A549 (cell line): Measurements from ENCODE around the gene C1GALT1. TPM values are rescaled to one million over a fixed set of nuclear protein-coding genes. Genes with fewer than 3 reads are reported as not detected.
"Not testable (repeated sequence)": the region's sequence is repeated elsewhere in the genome, so short reads cannot be mapped to it uniquely, and the experiment has no call there.

ENCODE experiments used
- ATAC-seq, 2 experiments: fragments of 200-7000 bp in 1 of 2; fragments of >200 bp in 1 of 2; cut with Nextera tagmentation in 1 of 2; cut with Tn5 transposase in 1 of 2; 3 replicates each; pipeline versions ENCODE4 v1.8.0 to v1.9.1; 2018 to 2020; ENCODE audit warnings: mild to moderate bottlenecking in 1 of 2, moderate library complexity in 1 of 2
- CTCF ChIA-PET: fragments of 300-600 bp; sonication (Branson Sonifier 250); formaldehyde crosslinking; extraction: SDS; loops from one replicate; lab custom pipeline; 2021; ENCODE audit warnings: antibody characterized with exemption, inconsistent platforms; lab: Yijun Ruan, JAX
- POLR2A ChIA-PET: fragments of 350-600 bp; formaldehyde crosslinking; extraction: SDS; loops from one replicate; lab custom pipeline; 2021; ENCODE audit warnings: antibody characterized with exemption, inconsistent platforms; lab: Yijun Ruan, JAX
- DNase-seq, 2 experiments: peaks; one replicate each; pipeline versions ENCODE4 v3.0.0 to v3.0.0-alpha.2; 2011 to 2016; ENCODE audit warnings: low read depth in 1 of 2, low spot score in 1 of 2
- FAIRE-seq: peaks from 2 replicates; lab custom pipeline; 2011; peaks lifted over from hg19 to GRCh38; lab: Jason Lieb, UNC
- H3K27ac ChIP-seq, 2 experiments: fragments of >200 bp; sonication (Bioruptor Twin); formaldehyde crosslinking; 3 replicates each; pipeline ENCODE4 v1.5.1; 2016 to 2017
- H3K4me1 ChIP-seq: fragments of >200 bp; sonication (Bioruptor Twin); formaldehyde crosslinking; 3 replicates; pipeline ENCODE4 v1.6.1; 2016
- H3K4me2 ChIP-seq: fragments of >200 bp; sonication (Bioruptor Twin); formaldehyde crosslinking; 3 replicates; pipeline ENCODE4 v1.6.1; 2016
- H3K4me3 ChIP-seq: fragments of >200 bp; sonication (Bioruptor Twin); formaldehyde crosslinking; 3 replicates; pipeline ENCODE4 v1.5.1; 2016
- H3K9me3 ChIP-seq: fragments of >200 bp; sonication (Bioruptor Twin); formaldehyde crosslinking; 3 replicates; pipeline ENCODE4 v1.6.1; 2016
- CBX8 ChIP-seq: fragments of 200-600 bp; sonication (generic); IDR thresholded peaks from 2 replicates; pipeline ENCODE4 v1.6.1; 2016
- CHD4 ChIP-seq: fragments of 200-600 bp; sonication (generic); IDR thresholded peaks from 2 replicates; pipeline ENCODE4 v1.6.1; 2016; ENCODE audit warnings: antibody characterized with exemption, mild to moderate bottlenecking, borderline replicate concordance
- EHF ChIP-seq: fragments of 250-450 bp; sonication (Bioruptor Pico); IDR thresholded peaks from 2 replicates; pipeline ENCODE4 v1.5.0; 2020; ENCODE audit warnings: mild to moderate bottlenecking
- FOSL2 ChIP-seq, 2 experiments: fragments of 450-650 bp in 1 of 2; fragments of >200 bp in 1 of 2; sonication (Bioruptor Twin) in 1 of 2; formaldehyde crosslinking; IDR thresholded peaks; 2 replicates each; pipeline versions ENCODE4 v1.5.0 to v1.6.1; 2016 to 2020; ENCODE audit warnings: mild to moderate bottlenecking in 1 of 2, moderate library complexity in 1 of 2
- HES2 ChIP-seq: fragments of >200 bp; sonication (Bioruptor Twin); formaldehyde crosslinking; IDR thresholded peaks from 2 replicates; pipeline ENCODE4 v1.6.1; 2016
- HOXA7 ChIP-seq: fragments of 250-450 bp; sonication (Bioruptor Pico); IDR thresholded peaks from 2 replicates; pipeline ENCODE4 v1.5.0; 2020; ENCODE audit warnings: mild to moderate bottlenecking, moderate library complexity
- KDM1A ChIP-seq: fragments of 200-600 bp; sonication (generic); IDR thresholded peaks from 2 replicates; pipeline ENCODE4 v1.6.1; 2016; ENCODE audit warnings: low read depth, mild to moderate bottlenecking
- MAFK ChIP-seq: fragments of 450-650 bp; IDR thresholded peaks from 2 replicates; pipeline ENCODE4 v1.6.1; 2014; ENCODE audit not compliant: partially characterized antibody
- NFE2L2 ChIP-seq: fragments of 150-350 bp; conservative IDR thresholded peaks from 2 replicates; pipeline ENCODE4 v1.6.1; 2014; ENCODE audit warnings: low read length
- NPAS2 ChIP-seq: fragments of 250-450 bp; sonication (Bioruptor Pico); IDR thresholded peaks from 2 replicates; pipeline ENCODE4 v1.8.0; 2022; ENCODE audit warnings: mild to moderate bottlenecking, moderate library complexity, borderline replicate concordance
- NR3C1 ChIP-seq: fragments of >200 bp; sonication (Bioruptor Twin); formaldehyde crosslinking; IDR thresholded peaks from 3 replicates; pipeline ENCODE4 v1.6.1; 2017
- RCOR1 ChIP-seq: fragments of 150-350 bp; IDR thresholded peaks from 2 replicates; pipeline ENCODE4 v1.6.1; 2014; ENCODE audit warnings: antibody characterized with exemption, low read length, low read depth
- RNF2 ChIP-seq: fragments of 200-600 bp; sonication (generic); IDR thresholded peaks from 2 replicates; pipeline ENCODE4 v1.6.1; 2016; ENCODE audit warnings: low read depth, mild to moderate bottlenecking, antibody characterized with exemption, moderate library complexity, borderline replicate concordance
- WGBS: methylation state at CpG from one replicate; pipeline ENCODE4 v1.1.6; 2017; ENCODE audit errors: missing lambda C conversion rate; 5-methylcytosine and 5-hydroxymethylcytosine counted together
- polyA plus RNA-seq, 4 experiments: library from polyadenylated mRNA; depleted of rRNA in 3 of 4; stranded (reverse); fragments of >200 nt; fragmentation: RNase III in 1 of 4; extraction: RNeasy Plus Mini Kit Qiagen cat#74134 plus additional on column Dnase treatment in 1 of 4; gene quantifications; 2 replicates in 3 of 4; 3 replicates in 1 of 4; pipeline ENCODE4 v1.2.3, GENCODE V29; 2011 to 2017
- TF ChIP-seq, protein P1 (sequence below): IDR thresholded peaks from 2 replicates; pipeline ENCODE4 v1.6.1; 2012

C1GALT1 gene
- polyA plus RNA-seq, 2 of the 4 experiments (the other 2 are of a cell fraction), result 24.1 to 50.1 TPM

- no peak for TF ChIP-seq NPAS2 (CRISPR knock-in tag)
- TF ChIP-seq CHD4, result no peak
- TF ChIP-seq, protein P1, sequence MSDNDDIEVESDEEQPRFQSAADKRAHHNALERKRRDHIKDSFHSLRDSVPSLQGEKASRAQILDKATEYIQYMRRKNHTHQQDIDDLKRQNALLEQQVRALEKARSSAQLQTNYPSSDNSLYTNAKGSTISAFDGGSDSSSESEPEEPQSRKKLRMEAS, result no peak
- no peak for TF ChIP-seq FOSL2 (IDR thresholded peaks at IDR 0.05)
- no peak for TF ChIP-seq FOSL2 (CRISPR knock-in tag; IDR thresholded peaks at IDR 0.05)
Measured at GRCh38 chr7:7188091-7188490, 5.7 kb downstream of the C1GALT1 start (continued).

- Histone ChIP-seq H3K27ac (no peak overlapping the region), H3K9me3 (no peaks in the 10 kb centered on the region), H3K4me3 (no peak overlapping the region), H3K4me1 (peaks cover 17% of the 10 kb centered on the region; the same call in 2 of the 3 replicates), H3K4me2 (no peak overlapping the region)
- FAIRE-seq (no peak), ATAC-seq (no peak)
- POLR2A ChIA-PET, result no interaction called here
- 83% methylated on average over 4 of the region's 4 CpGs for WGBS
- TF ChIP-seq HES2 (no peak), NFE2L2 (no peak), NR3C1 (no peak), KDM1A (no peak), RCOR1 (no peak)
- TF ChIP-seq, all 56 proteins: peak for 0
- CTCF ChIA-PET, result interaction anchor here (1.2 kb wide), 1 partner anchor 85 kb away, joined by 3 read pairs; no protein-coding TSS in a partner anchor
- DNase-seq, result no peak
Measured at GRCh38 chr7:7188742-7189141, 6.4 kb downstream of the C1GALT1 start.

GRCh38 chr7:7190142-7190541, 7.8 kb downstream of the C1GALT1 start:
- POLR2A ChIA-PET, result interaction anchor here (1.1 kb wide), 2 partner anchors 8 to 11 kb away, joined by 3 read pairs; no protein-coding TSS in a partner anchor
- Histone ChIP-seq H3K27ac (no peak overlapping the region), H3K4me3 (no peak overlapping the region), H3K9me3 (no peaks in the 10 kb centered on the region), H3K4me2 (peak overlapping the region; percentile 41), H3K4me1 (peaks cover 8% of the 10 kb centered on the region; the same call in 2 of the 3 replicates)
- DNase-seq, result peak in 1 of 2 experiments; percentile 18
- ATAC-seq, result peak; percentile 47 to 49; a peak in 3 of 6 replicates
- no peak for FAIRE-seq
- WGBS, result 53% methylated on average over 5 of the region's 5 CpGs
- CTCF ChIA-PET, result interaction anchor here (1.7 kb wide), 1 partner anchor 87 kb away, joined by 8 read pairs; no protein-coding TSS in a partner anchor
- TF ChIP-seq EHF (CRISPR knock-in tag) (no peak), MAFK (peak; percentile 59)

- ATAC-seq, result no peak
- WGBS, result 58% methylated on average over 1 of the region's 1 CpG
- H3K4me3 ChIP-seq, result no peak overlapping the region
- TF ChIP-seq CBX8, result no peak
- TF ChIP-seq HES2, result no peak
- TF ChIP-seq KDM1A, result peak; percentile 54; the same call in 1 of the 2 replicates
- no peak for TF ChIP-seq HOXA7 (CRISPR knock-in tag)
- TF ChIP-seq RNF2, result no peak
- peak; percentile 35; the same call in 1 of the 2 replicates for TF ChIP-seq CHD4
- TF ChIP-seq, all 56 proteins: peak for 2
- no peaks in the 10 kb centered on the region for H3K9me3 ChIP-seq
- H3K4me2 ChIP-seq, result no peak overlapping the region
- ChIA-PET POLR2A (no interaction called here), CTCF (interaction anchor here (1.7 to 1.9 kb wide), 2 partner anchors 9 to 88 kb away, joined by 4 to 8 read pairs; no protein-coding TSS in a partner anchor)
- no peak overlapping the region for H3K27ac ChIP-seq
- no peak for DNase-seq
- no peak for FAIRE-seq
- peaks cover 8% of the 10 kb centered on the region; the same call in 2 of the 3 replicates for H3K4me1 ChIP-seq
Measured at GRCh38 chr7:7191137-7191536, 8.8 kb downstream of the C1GALT1 start.

- POLR2A ChIA-PET, CTCF ChIA-PET: not testable (repeated sequence)
Measured at GRCh38 chr7:7192798-7193788, 10.7 kb downstream of the C1GALT1 start.

DNA sequence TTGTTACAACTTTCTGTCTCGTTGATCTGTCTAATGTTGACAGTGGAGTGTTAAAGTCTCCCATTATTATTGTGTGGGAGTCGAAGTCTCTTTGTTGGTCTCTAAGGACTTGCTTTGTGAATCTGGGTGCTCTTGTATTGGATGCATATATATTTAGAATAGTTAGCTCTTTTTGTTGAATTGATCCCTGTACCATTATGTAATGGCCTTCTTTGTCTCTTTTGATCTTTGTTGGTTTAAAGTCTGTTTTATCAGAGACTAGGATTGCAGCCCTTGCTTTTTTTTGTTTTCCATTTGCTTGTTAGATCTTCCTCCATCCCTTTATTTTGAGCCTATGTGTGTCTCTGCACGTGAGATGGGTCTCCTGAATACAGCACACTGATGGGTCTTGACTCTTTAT, 17.2 kb downstream of the C1GALT1 start:
- H3K4me2 ChIP-seq, H3K4me3 ChIP-seq, FAIRE-seq, H3K9me3 ChIP-seq, H3K4me1 ChIP-seq, DNase-seq, H3K27ac ChIP-seq, POLR2A ChIA-PET, ATAC-seq: not testable (repeated sequence)
- CTCF ChIA-PET, result interaction anchor here (0.8 kb wide), 1 partner anchor 97 kb away, joined by 3 read pairs; no protein-coding TSS in a partner anchor
- WGBS, result 78% methylated on average over 3 of the region's 3 CpGs

More at GRCh38 chr7:7192798-7193788, 10.7 kb downstream of the C1GALT1 start:
- not testable (repeated sequence) for H3K4me3 ChIP-seq, H3K9me3 ChIP-seq, H3K4me1 ChIP-seq, H3K4me2 ChIP-seq, FAIRE-seq, ATAC-seq, DNase-seq, H3K27ac ChIP-seq
- WGBS, result 94% methylated on average over 4 of the region's 4 CpGs

DNA sequence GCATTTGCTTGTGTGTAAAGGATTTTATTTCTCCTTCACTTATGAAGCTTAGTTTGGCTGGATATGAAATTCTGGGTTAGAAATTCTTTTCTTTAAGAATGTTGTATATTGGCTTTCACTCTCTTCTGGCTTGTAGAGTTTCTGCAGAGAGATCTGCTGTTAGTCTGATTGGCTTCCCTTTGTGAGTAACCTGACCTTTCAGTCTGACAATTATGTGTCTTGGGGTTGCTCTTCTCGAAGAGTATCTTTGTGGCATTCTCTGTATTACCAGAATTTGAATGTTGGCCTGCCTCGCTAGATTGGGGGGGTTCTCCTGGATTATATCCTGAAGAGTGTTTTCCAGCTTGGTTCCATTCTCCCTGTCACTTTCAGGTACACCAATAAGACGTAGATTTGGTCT, 17.9 kb downstream of the C1GALT1 start:
- ATAC-seq, POLR2A ChIA-PET, H3K4me2 ChIP-seq, H3K9me3 ChIP-seq, H3K4me3 ChIP-seq, H3K27ac ChIP-seq, H3K4me1 ChIP-seq, DNase-seq, FAIRE-seq: not testable (repeated sequence)
- CTCF ChIA-PET, result interaction anchor here (0.8 kb wide), 1 partner anchor 98 kb away, joined by 3 read pairs; no protein-coding TSS in a partner anchor
- 93% methylated on average over 3 of the region's 3 CpGs for WGBS
